Embryonic facial prominence (tissue), 1 donor: ENCODE measurements around the gene GRN.

Source experiments
- DNase-seq: peaks from one replicate; pipeline ENCODE4 v3.0.0-alpha.2; 2016; ENCODE audit errors: extremely low spot score

GRN gene

GRCh38 chr17:44344939-44345453 is at the start of gene GRN:
Gene GRN, plus strand, starts transcription at chr17:44345302. Its CDS starts 3,863 bp downstream, at chr17:44349165.
- DNase-seq: peak; percentile 97

- no peak for DNase-seq
Observed at GRCh38 chr17:44297975-44298374, 47.1 kb upstream of the GRN start.

GRCh38 chr17:44304651-44305050 is 40.5 kb upstream of the GRN start:
- no peak for DNase-seq

GRCh38 chr17:44307387-44308186 is 37.5 kb upstream of the GRN start:
- no peak for DNase-seq

GRCh38 chr17:44308320-44308818 is 36.7 kb upstream of the GRN start, which contains the start of gene RUNDC3A:
Gene RUNDC3A, plus strand, starts transcription at chr17:44308601. Its CDS starts 232 bp downstream, at chr17:44308833.
- DNase-seq: peak; percentile 80

GRCh38 chr17:44308865-44309264 is 36.2 kb upstream of the GRN start:
- no peak for DNase-seq

GRCh38 chr17:44309472-44309871 is 35.6 kb upstream of the GRN start:
- DNase-seq: no peak

GRCh38 chr17:44310188-44310587 is 34.9 kb upstream of the GRN start:
- DNase-seq: no peak

GRCh38 chr17:44310609-44311376 is 34.3 kb upstream of the GRN start:
- DNase-seq: no peak

- DNase-seq: no peak
Observed at GRCh38 chr17:44311562-44312181, 33.4 kb upstream of the GRN start.

GRCh38 chr17:44312396-44313104 is 32.6 kb upstream of the GRN start:
- DNase-seq: no peak

- DNase-seq: no peak
Observed at GRCh38 chr17:44314031-44314430, 31.1 kb upstream of the GRN start.

- no peak for DNase-seq
Observed at GRCh38 chr17:44314524-44314868, 30.6 kb upstream of the GRN start.

- DNase-seq: no peak
Observed at GRCh38 chr17:44314869-44315661, 30.0 kb upstream of the GRN start.

GRCh38 chr17:44315760-44316731 is 29.1 kb upstream of the GRN start:
- no peak for DNase-seq

- no peak for DNase-seq
Observed at GRCh38 chr17:44317545-44317944, 27.6 kb upstream of the GRN start.

- DNase-seq: no peak
Observed at GRCh38 chr17:44318077-44318892, 26.8 kb upstream of the GRN start.

GRCh38 chr17:44320066-44320465 is 25.0 kb upstream of the GRN start:
- no peak for DNase-seq
